K562 (cell line): ENCODE results near the gene CLDN14. TPM values are rescaled to one million over a fixed set of nuclear protein-coding genes. Genes with fewer than 3 reads are reported as not detected.

ENCODE experiments used
- ARHGAP35 ChIP-seq: fragments of 450-650 bp; IDR thresholded peaks from 2 replicates; pipeline ENCODE4 v1.6.1; 2018; ENCODE audit not compliant: partially characterized antibody
- ATF3 ChIP-seq, 2 experiments: fragments of 450-650 bp in 1 of 2; sonication (generic) in 1 of 2; formaldehyde crosslinking in 1 of 2; IDR thresholded peaks in 1 of 2; conservative IDR thresholded peaks in 1 of 2; 2 replicates each; pipeline versions ENCODE4 v1.6.1 to v1.8.1; 2016 to 2023; ENCODE audit warnings: mild to moderate bottlenecking in 2 of 2, moderate library complexity in 2 of 2, inconsistent platforms in 1 of 2, missing genetic modification reagents in 1 of 2
- BCOR ChIP-seq: fragments of 450-650 bp; IDR thresholded peaks from 2 replicates; pipeline ENCODE4 v1.6.1; 2016
- CAMTA2 ChIP-seq: fragments of 250-450 bp; sonication (Bioruptor Pico); conservative IDR thresholded peaks from 2 replicates; pipeline ENCODE4 v1.5.1; 2022
- CCNT2 ChIP-seq: IDR thresholded peaks from 2 replicates; pipeline ENCODE4 v1.6.1; 2011; ENCODE audit warnings: borderline replicate concordance, low read depth, mild to moderate bottlenecking, moderate library complexity, mixed read lengths, low read length; ENCODE audit not compliant: insufficient read length; ENCODE audit errors: extremely low read depth
- CHD1 ChIP-seq: fragments of 200-600 bp; sonication (generic); IDR thresholded peaks from one replicate; pipeline ENCODE4 v1.6.1; 2012; ENCODE audit warnings: mild to moderate bottlenecking, moderate library complexity, low read length, inconsistent platforms
- DACH1 ChIP-seq: fragments of 450-650 bp; IDR thresholded peaks from 2 replicates; pipeline ENCODE4 v1.6.1; 2018; ENCODE audit not compliant: partially characterized antibody
- ELF2 ChIP-seq: fragments of 250-450 bp; sonication (Bioruptor Pico); IDR thresholded peaks from 2 replicates; pipeline ENCODE4 v1.5.0; 2021; ENCODE audit warnings: mild to moderate bottlenecking
- FOXP1 ChIP-seq: sonication (generic); formaldehyde crosslinking; IDR thresholded peaks from 2 replicates; pipeline ENCODE4 v1.8.0; 2022; ENCODE audit warnings: mild to moderate bottlenecking, missing genetic modification reagents
- KDM5B ChIP-seq: fragments of 200-600 bp; sonication (generic); IDR thresholded peaks from 2 replicates; pipeline ENCODE4 v1.6.1; 2012; ENCODE audit warnings: low read depth, mild to moderate bottlenecking, moderate library complexity, low read length, control low read depth, inconsistent platforms; ENCODE audit not compliant: insufficient replicate concordance
- MTA3 ChIP-seq: fragments of 450-650 bp; formaldehyde crosslinking; IDR thresholded peaks from 2 replicates; pipeline ENCODE4 v1.6.1; 2017; ENCODE audit warnings: mild to moderate bottlenecking, borderline replicate concordance
- MYNN ChIP-seq, 2 experiments: sonication (generic); formaldehyde crosslinking in 1 of 2; IDR thresholded peaks; 2 replicates each; pipeline versions ENCODE4 v1.5.0 to v1.6.1; 2016 to 2020; ENCODE audit warnings: antibody characterized with exemption in 1 of 2, missing genetic modification reagents in 1 of 2
- NBN ChIP-seq: fragments of 450-650 bp; IDR thresholded peaks from 2 replicates; pipeline ENCODE4 v1.6.1; 2016; ENCODE audit warnings: low read depth, mild to moderate bottlenecking
- OTX1 ChIP-seq: fragments of 450-650 bp; formaldehyde crosslinking; IDR thresholded peaks from 2 replicates; pipeline ENCODE4 v1.4.0; 2022; ENCODE audit warnings: mild to moderate bottlenecking
- PML ChIP-seq: IDR thresholded peaks from 2 replicates; pipeline ENCODE4 v1.6.1; 2012; ENCODE audit warnings: low read length, inconsistent platforms
- RBFOX2 ChIP-seq: fragments of 200-400 bp; formaldehyde crosslinking; IDR thresholded peaks from 2 replicates; pipeline ENCODE4 v1.6.1; 2017; ENCODE audit warnings: low read depth, mild to moderate bottlenecking, low read length, moderate library complexity
- SIN3A ChIP-seq, 2 experiments: fragments of 150-350 bp in 1 of 2; IDR thresholded peaks; 2 replicates each; pipeline ENCODE4 v1.6.1; 2011 to 2016; ENCODE audit warnings: borderline replicate concordance in 2 of 2, low read depth in 2 of 2, low read length in 2 of 2, mild to moderate bottlenecking in 2 of 2, moderate library complexity in 2 of 2; ENCODE audit not compliant: control insufficient read depth in 1 of 2
- SIX5 ChIP-seq, 2 experiments: IDR thresholded peaks; 2 replicates each; pipeline ENCODE4 v1.6.1; 2011; ENCODE audit warnings: low read length in 2 of 2, borderline replicate concordance in 1 of 2, low read depth in 1 of 2, mild to moderate bottlenecking in 1 of 2, moderate library complexity in 1 of 2; ENCODE audit not compliant: insufficient read depth in 1 of 2
- SMARCC2 ChIP-seq: fragments of 450-650 bp; IDR thresholded peaks from 2 replicates; pipeline ENCODE4 v1.6.1; 2017; ENCODE audit warnings: antibody characterized with exemption, moderate library complexity, mild to moderate bottlenecking, low read depth
- THRB ChIP-seq: fragments of 450-650 bp; formaldehyde crosslinking; conservative IDR thresholded peaks from 2 replicates; pipeline ENCODE4 v1.4.0; 2022; ENCODE audit warnings: mild to moderate bottlenecking, missing genetic modification characterization
- TRIM24 ChIP-seq, 2 experiments: fragments of 450-650 bp; IDR thresholded peaks; 2 replicates each; pipeline ENCODE4 v1.6.1; 2016
- ZFPM2 ChIP-seq: fragments of 250-450 bp; sonication (Bioruptor Pico); IDR thresholded peaks from 2 replicates; pipeline ENCODE4 v1.5.1; 2022; ENCODE audit warnings: mild to moderate bottlenecking
- ZNF174 ChIP-seq: fragments of 250-450 bp; sonication (Bioruptor Pico); IDR thresholded peaks from 2 replicates; pipeline ENCODE4 v1.4.0; 2020; ENCODE audit warnings: mild to moderate bottlenecking
- ZNF217 ChIP-seq: sonication (generic); formaldehyde crosslinking; IDR thresholded peaks from 2 replicates; pipeline ENCODE4 v1.8.0; 2022; ENCODE audit warnings: mild to moderate bottlenecking, missing genetic modification reagents
- ZNF75A ChIP-seq: fragments of 450-650 bp; formaldehyde crosslinking; IDR thresholded peaks from 2 replicates; pipeline ENCODE4 v1.4.0; 2020; ENCODE audit warnings: mild to moderate bottlenecking
- polyA plus RNA-seq, 8 experiments: library from polyadenylated mRNA; depleted of rRNA in 4 of 8; stranded (reverse) in 5 of 8; unstranded in 3 of 8; fragments of >200 nt; fragmentation: Nextera tagmentation in 2 of 8; fragmentation: Illumina TruSeq in 1 of 8; extraction: Ambion mirVana in 2 of 8; extraction: Trizol in 1 of 8; gene quantifications; 2 replicates each; pipeline versions ENCODE4 v1.2.1 to v1.2.3, GENCODE V29; 2011 to 2014; ENCODE audit warnings: inconsistent platforms in 1 of 8, missing spikeins in 1 of 8
- total RNA-seq, 7 experiments: library from RNA; depleted of rRNA in 6 of 7; stranded (reverse); fragments of >200 nt in 6 of 7; fragmentation: Illumina TruSeq in 2 of 7; extraction: Trizol in 2 of 7; gene quantifications; 2 replicates each; pipeline versions ENCODE4 v1.2.1 to v1.2.3, GENCODE V29; 2011 to 2021; ENCODE audit warnings: low replicate concordance in 1 of 7

Gene CLDN14
- total and polyA plus RNA-seq, 9 of the 15 experiments (the other 6 are each of a cell fraction or from before 2014, with no cell fraction given): not detected

- TF ChIP-seq ELF2 (no peak), SMARCC2 (peak; percentile 99), ATF3 (IDR thresholded peaks at IDR 0.05) (peak; percentile 98), ATF3 (CRISPR knock-in tag; conservative IDR thresholded peaks at IDR 0.05) (peak; percentile 98), OTX1 (CRISPR knock-in tag) (peak; percentile 15; the same call in 1 of the 2 replicates), RBFOX2 (peak; percentile 75), CCNT2 (peak; percentile 98), ZNF217 (no peak), DACH1 (peak; percentile 87), BCOR (peak; percentile 96), MTA3 (peak; percentile 93), ZFPM2 (CRISPR knock-in tag) (no peak), SIN3A (IDR thresholded peaks at IDR 0.05; ENCODE audit: borderline replicate concordance in 2 of 2, control insufficient read depth in 1 of 2, low read depth in 2 of 2, low read length in 2 of 2) (peak in 1 of 2 experiments; percentile 78; a peak in 1 of 4 replicates), KDM5B (peak; percentile 77), CHD1 (no peak), SIX5 (IDR thresholded peaks at IDR 0.05; ENCODE audit: borderline replicate concordance in 1 of 2, insufficient read depth in 1 of 2, low read depth in 1 of 2, low read length in 2 of 2) (no peak), ARHGAP35 (no peak), PML (peak; percentile 96), ZNF174 (CRISPR knock-in tag) (no peak), THRB (no peak; the same call in 1 of the 2 replicates), CAMTA2 (CRISPR knock-in tag) (no peak), FOXP1 (CRISPR knock-in tag) (no peak), TRIM24 (IDR thresholded peaks at IDR 0.05) (peak; percentile 95 to 98), ZNF75A (CRISPR knock-in tag) (no peak), MYNN (IDR thresholded peaks at IDR 0.05) (peak; percentile 89), MYNN (CRISPR knock-in tag; IDR thresholded peaks at IDR 0.05) (no peak), NBN (peak; percentile 96)
Observed at GRCh38 chr21:36429947-36430546, 49.9 kb downstream of the CLDN14 start (continued).
